HepG2 (cell line): ENCODE results near the gene IL17F. TPM values are rescaled to one million over a fixed set of nuclear protein-coding genes. Genes with fewer than 3 reads are reported as not detected.

ENCODE experiments used
- ARNT ChIP-seq: fragments of 450-650 bp; IDR thresholded peaks from 2 replicates; pipeline ENCODE4 v1.6.1; 2017
- ERF ChIP-seq: IDR thresholded peaks from 2 replicates; pipeline ENCODE4 v1.6.1; 2018; ENCODE audit warnings: missing biosample characterization, missing genetic modification reagents
- FOXA3 ChIP-seq: IDR thresholded peaks from 2 replicates; pipeline ENCODE4 v1.6.1; 2016; ENCODE audit warnings: missing genetic modification reagents, missing compliant biosample characterization
- GTF2F1 ChIP-seq: fragments of 150-350 bp; IDR thresholded peaks from 2 replicates; pipeline ENCODE4 v1.6.1; 2014; ENCODE audit warnings: low read length
- HOXA7 ChIP-seq: sonication (generic); formaldehyde crosslinking; IDR thresholded peaks from 2 replicates; pipeline ENCODE4 v1.8.1; 2022; ENCODE audit warnings: mild to moderate bottlenecking, missing genetic modification reagents, moderate library complexity
- JUND ChIP-seq: sonication (generic); formaldehyde crosslinking; IDR thresholded peaks from 2 replicates; pipeline ENCODE4 v1.8.0; 2022; ENCODE audit warnings: mild to moderate bottlenecking, missing genetic modification reagents
- MYC ChIP-seq: sonication (generic); formaldehyde crosslinking; IDR thresholded peaks from 2 replicates; pipeline ENCODE4 v1.9.0; 2021; ENCODE audit warnings: missing genetic modification reagents, borderline replicate concordance
- ONECUT2 ChIP-seq: sonication (generic); formaldehyde crosslinking; IDR thresholded peaks from 2 replicates; pipeline ENCODE4 v1.4.0; 2020; ENCODE audit warnings: missing genetic modification reagents
- PHF5A ChIP-seq: IDR thresholded peaks from one replicate; pipeline ENCODE4 v1.6.1; 2018; ENCODE audit warnings: low read depth, missing genetic modification reagents; ENCODE audit not compliant: unreplicated experiment
- PPARG ChIP-seq: conservative IDR thresholded peaks from 2 replicates; pipeline ENCODE4 v1.6.1; 2016; ENCODE audit warnings: missing biosample characterization, missing genetic modification reagents
- RAD21 ChIP-seq: fragments of 450-650 bp; formaldehyde crosslinking; IDR thresholded peaks from 2 replicates; pipeline ENCODE4 v1.5.0; 2020; ENCODE audit warnings: mild to moderate bottlenecking
- REL ChIP-seq: sonication (generic); formaldehyde crosslinking; conservative IDR thresholded peaks from 2 replicates; pipeline ENCODE4 v1.8.0; 2022; ENCODE audit warnings: mild to moderate bottlenecking, missing genetic modification reagents, moderate library complexity
- SETDB1 ChIP-seq: sonication (generic); formaldehyde crosslinking; IDR thresholded peaks from 2 replicates; pipeline ENCODE4 v1.5.1; 2020; ENCODE audit warnings: missing genetic modification reagents, mild to moderate bottlenecking, borderline replicate concordance
- SIN3B ChIP-seq: fragments of 150-350 bp; IDR thresholded peaks from 2 replicates; pipeline ENCODE4 v1.6.1; 2014; ENCODE audit warnings: low read length
- SOX5 ChIP-seq: IDR thresholded peaks from 2 replicates; pipeline ENCODE4 v1.6.1; 2016; ENCODE audit warnings: borderline replicate concordance
- SRSF4 ChIP-seq: fragments of 200-400 bp; formaldehyde crosslinking; IDR thresholded peaks from one replicate; pipeline ENCODE4 v1.6.1; 2018; ENCODE audit warnings: mild to moderate bottlenecking, low read depth, low read length, moderate library complexity; ENCODE audit not compliant: poor library complexity, severe bottlenecking
- SUZ12 ChIP-seq: fragments of 150-350 bp; IDR thresholded peaks from 2 replicates; pipeline ENCODE4 v1.6.1; 2014; ENCODE audit warnings: low read depth, low read length
- ZBTB44 ChIP-seq: sonication (generic); formaldehyde crosslinking; IDR thresholded peaks from 2 replicates; pipeline ENCODE4 v1.4.0; 2020; ENCODE audit warnings: missing genetic modification reagents
- ZNF354B ChIP-seq: sonication (generic); formaldehyde crosslinking; IDR thresholded peaks from 2 replicates; pipeline ENCODE4 v1.8.0; 2022; ENCODE audit warnings: mild to moderate bottlenecking, missing genetic modification reagents
- ZNF552 ChIP-seq: sonication (generic); formaldehyde crosslinking; IDR thresholded peaks from 2 replicates; pipeline ENCODE4 v1.9.0; 2022; ENCODE audit warnings: missing genetic modification reagents, mild to moderate bottlenecking, borderline replicate concordance
- ZNF644 ChIP-seq: IDR thresholded peaks from 2 replicates; pipeline ENCODE4 v1.6.1; 2016; ENCODE audit warnings: low read depth
- ZNF724P ChIP-seq: sonication (generic); formaldehyde crosslinking; IDR thresholded peaks from 2 replicates; pipeline ENCODE4 v1.8.0; 2022; ENCODE audit warnings: missing genetic modification reagents, borderline replicate concordance
- ZSCAN30 ChIP-seq: sonication (generic); formaldehyde crosslinking; IDR thresholded peaks from 2 replicates; pipeline ENCODE4 v1.5.0; 2020; ENCODE audit warnings: mild to moderate bottlenecking, missing genetic modification reagents
- polyA plus RNA-seq, 8 experiments: library from polyadenylated mRNA; depleted of rRNA in 3 of 8; stranded (reverse) in 7 of 8; unstranded in 1 of 8; fragments of >200 nt; fragmentation: Illumina TruSeq in 4 of 8; extraction: Trizol in 4 of 8; gene quantifications; 2 replicates each; pipeline versions ENCODE4 v1.2.1 to v1.2.3, GENCODE V29; 2011 to 2016; ENCODE audit warnings: low read depth in 4 of 8, missing spikeins in 1 of 8, mixed read lengths in 1 of 8; ENCODE audit not compliant: insufficient read depth in 1 of 8
- total RNA-seq, 5 experiments: library from RNA; depleted of rRNA; stranded (reverse); fragments of >200 nt; fragmentation: Illumina TruSeq; extraction: Trizol; gene quantifications; 2 replicates each; pipeline ENCODE4 v1.2.3, GENCODE V29; 2016; ENCODE audit warnings: low read depth in 1 of 5
- TF ChIP-seq, protein P1 (sequence below): sonication (generic); formaldehyde crosslinking; IDR thresholded peaks from 2 replicates; pipeline ENCODE4 v1.5.1; 2020; ENCODE audit warnings: missing genetic modification reagents, mild to moderate bottlenecking, borderline replicate concordance
- TF ChIP-seq, protein P2 (sequence below): sonication (generic); formaldehyde crosslinking; IDR thresholded peaks from 2 replicates; pipeline ENCODE4 v1.5.0; 2020; ENCODE audit warnings: mild to moderate bottlenecking, missing genetic modification reagents
- TF ChIP-seq, protein P3 (sequence below): sonication (generic); formaldehyde crosslinking; IDR thresholded peaks from 2 replicates; pipeline ENCODE4 v1.8.0; 2022; ENCODE audit warnings: mild to moderate bottlenecking, missing genetic modification reagents, moderate library complexity

Gene IL17F
- total and polyA plus RNA-seq, 2 of the 13 experiments (the other 11 are each of a cell fraction or from before 2014, with no cell fraction given): not detected

GRCh38 chr6:52284460-52285176 lies 40.3 kb upstream of the IL17F start, which contains the start of gene MCM3 (continued):
- peak; percentile 40; the same call in 1 of the 2 replicates for TF ChIP-seq SOX5 (CRISPR knock-in tag)
- TF ChIP-seq, protein P1, sequence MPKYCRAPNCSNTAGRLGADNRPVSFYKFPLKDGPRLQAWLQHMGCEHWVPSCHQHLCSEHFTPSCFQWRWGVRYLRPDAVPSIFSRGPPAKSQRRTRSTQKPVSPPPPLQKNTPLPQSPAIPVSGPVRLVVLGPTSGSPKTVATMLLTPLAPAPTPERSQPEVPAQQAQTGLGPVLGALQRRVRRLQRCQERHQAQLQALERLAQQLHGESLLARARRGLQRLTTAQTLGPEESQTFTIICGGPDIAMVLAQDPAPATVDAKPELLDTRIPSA (CRISPR knock-in tag): 0 out of 2 replicates have a peak, but pooled peaks have one; percentile 53
- no peak for TF ChIP-seq ARNT
- TF ChIP-seq HOXA7 (CRISPR knock-in tag): 0 out of 2 replicates have a peak, but pooled peaks have one; percentile 81
- TF ChIP-seq ZNF724P (CRISPR knock-in tag): peak; percentile 99
- peak; percentile 62 for TF ChIP-seq PPARG
- TF ChIP-seq REL (CRISPR knock-in tag): peak; percentile 93
- no peak; the same call in 1 of the 2 replicates for TF ChIP-seq SIN3B
- TF ChIP-seq ZNF552 (CRISPR knock-in tag): peak; percentile 65; the same call in 1 of the 2 replicates
- TF ChIP-seq, protein P2, sequence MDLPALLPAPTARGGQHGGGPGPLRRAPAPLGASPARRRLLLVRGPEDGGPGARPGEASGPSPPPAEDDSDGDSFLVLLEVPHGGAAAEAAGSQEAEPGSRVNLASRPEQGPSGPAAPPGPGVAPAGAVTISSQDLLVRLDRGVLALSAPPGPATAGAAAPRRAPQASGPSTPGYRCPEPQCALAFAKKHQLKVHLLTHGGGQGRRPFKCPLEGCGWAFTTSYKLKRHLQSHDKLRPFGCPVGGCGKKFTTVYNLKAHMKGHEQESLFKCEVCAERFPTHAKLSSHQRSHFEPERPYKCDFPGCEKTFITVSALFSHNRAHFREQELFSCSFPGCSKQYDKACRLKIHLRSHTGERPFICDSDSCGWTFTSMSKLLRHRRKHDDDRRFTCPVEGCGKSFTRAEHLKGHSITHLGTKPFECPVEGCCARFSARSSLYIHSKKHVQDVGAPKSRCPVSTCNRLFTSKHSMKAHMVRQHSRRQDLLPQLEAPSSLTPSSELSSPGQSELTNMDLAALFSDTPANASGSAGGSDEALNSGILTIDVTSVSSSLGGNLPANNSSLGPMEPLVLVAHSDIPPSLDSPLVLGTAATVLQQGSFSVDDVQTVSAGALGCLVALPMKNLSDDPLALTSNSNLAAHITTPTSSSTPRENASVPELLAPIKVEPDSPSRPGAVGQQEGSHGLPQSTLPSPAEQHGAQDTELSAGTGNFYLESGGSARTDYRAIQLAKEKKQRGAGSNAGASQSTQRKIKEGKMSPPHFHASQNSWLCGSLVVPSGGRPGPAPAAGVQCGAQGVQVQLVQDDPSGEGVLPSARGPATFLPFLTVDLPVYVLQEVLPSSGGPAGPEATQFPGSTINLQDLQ (CRISPR knock-in tag): peak; percentile 95
- no peak for TF ChIP-seq GTF2F1
- peak; percentile 75 for TF ChIP-seq ZSCAN30 (CRISPR knock-in tag)
- TF ChIP-seq SETDB1: no peak
- peak; percentile 69 for TF ChIP-seq RAD21 (CRISPR knock-in tag)
- TF ChIP-seq FOXA3 (CRISPR knock-in tag): peak; percentile 23; the same call in 1 of the 2 replicates
- no peak; the same call in 1 of the 2 replicates for TF ChIP-seq ZBTB44 (CRISPR knock-in tag)
- TF ChIP-seq SRSF4: no peak
- 0 out of 2 replicates have a peak, but pooled peaks have one; percentile 36 for TF ChIP-seq JUND (CRISPR knock-in tag)
- TF ChIP-seq, protein P3, sequence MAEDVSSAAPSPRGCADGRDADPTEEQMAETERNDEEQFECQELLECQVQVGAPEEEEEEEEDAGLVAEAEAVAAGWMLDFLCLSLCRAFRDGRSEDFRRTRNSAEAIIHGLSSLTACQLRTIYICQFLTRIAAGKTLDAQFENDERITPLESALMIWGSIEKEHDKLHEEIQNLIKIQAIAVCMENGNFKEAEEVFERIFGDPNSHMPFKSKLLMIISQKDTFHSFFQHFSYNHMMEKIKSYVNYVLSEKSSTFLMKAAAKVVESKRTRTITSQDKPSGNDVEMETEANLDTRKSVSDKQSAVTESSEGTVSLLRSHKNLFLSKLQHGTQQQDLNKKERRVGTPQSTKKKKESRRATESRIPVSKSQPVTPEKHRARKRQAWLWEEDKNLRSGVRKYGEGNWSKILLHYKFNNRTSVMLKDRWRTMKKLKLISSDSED (CRISPR knock-in tag): no peak
- TF ChIP-seq SUZ12: peak; percentile 70; the same call in 1 of the 2 replicates
- TF ChIP-seq ERF (CRISPR knock-in tag): peak; percentile 89
- peak; percentile 94 for TF ChIP-seq MYC (CRISPR knock-in tag)
- TF ChIP-seq ONECUT2: no peak; the same call in 1 of the 2 replicates
- TF ChIP-seq PHF5A (CRISPR knock-in tag): peak; percentile 37
- TF ChIP-seq ZNF644 (CRISPR knock-in tag): peak; percentile 7; the same call in 1 of the 2 replicates
- no peak; the same call in 1 of the 2 replicates for TF ChIP-seq ZNF354B (CRISPR knock-in tag)
